Natural killer cell (primary cell): ENCODE measurements around the gene KRT72. TPM values are rescaled to one million over a fixed set of nuclear protein-coding genes. Genes with fewer than 3 reads are reported as not detected.
"Not testable (repeated sequence)": the region's sequence is repeated elsewhere in the genome, so short reads cannot be mapped to it uniquely, and the experiment has no call there.

Experiments used
- ATAC-seq, 3 donors: fragments of 150-1000 bp in 2 of 3; fragments of 200-7000 bp in 1 of 3; cut with Tn5 transposase; 1 replicate in 1 of 3; 2 replicates in 2 of 3; pipeline ENCODE4 v1.10.0; 2021; ENCODE audit warnings: mild to moderate bottlenecking in 2 of 3, moderate library complexity in 2 of 3
- DNase-seq, 2 donors: peaks; one replicate each; pipeline versions ENCODE4 v3.0.0 to v3.0.0-alpha.2; 2013 to 2021; ENCODE audit warnings: mixed read lengths in 1 of 2
- H3K27ac ChIP-seq: one replicate; pipeline ENCODE4 v1.5.1; 2013; ENCODE audit warnings: mild to moderate bottlenecking, low read length
- H3K27me3 ChIP-seq: one replicate; pipeline ENCODE4 v1.6.1; 2013; ENCODE audit warnings: low read length; ENCODE audit not compliant: control insufficient read depth, insufficient read depth
- H3K36me3 ChIP-seq: one replicate; pipeline ENCODE4 v1.6.1; 2013; ENCODE audit warnings: low read length; ENCODE audit not compliant: control insufficient read depth, insufficient read depth
- H3K4me1 ChIP-seq: one replicate; pipeline ENCODE4 v1.6.1; 2013; ENCODE audit warnings: low read length; ENCODE audit not compliant: control insufficient read depth, insufficient read depth
- H3K4me3 ChIP-seq: one replicate; pipeline ENCODE4 v1.5.1; 2013; ENCODE audit warnings: low read length
- H3K9me3 ChIP-seq: one replicate; pipeline ENCODE4 v1.6.1; 2013; ENCODE audit warnings: low read length; ENCODE audit not compliant: control insufficient read depth, insufficient read depth
- H3K27ac Mint-ChIP-seq, 2 donors: one replicate each; pipeline ENCODE4 v1.8.0; 2022; ENCODE audit warnings: mild to moderate bottlenecking in 2 of 2, mixed read lengths in 2 of 2, moderate library complexity in 1 of 2
- H3K27me3 Mint-ChIP-seq, 2 donors: one replicate each; pipeline ENCODE4 v1.8.0; 2022; ENCODE audit warnings: low read depth in 2 of 2, mixed read lengths in 2 of 2
- H3K36me3 Mint-ChIP-seq: one replicate; pipeline ENCODE4 v1.8.0; 2022; ENCODE audit warnings: mixed read lengths
- H3K4me1 Mint-ChIP-seq, 2 donors: one replicate each; pipeline ENCODE4 v1.8.0; 2022; ENCODE audit warnings: mixed read lengths in 2 of 2
- H3K4me3 Mint-ChIP-seq: one replicate; pipeline ENCODE4 v1.8.0; 2022; ENCODE audit warnings: mild to moderate bottlenecking, moderate library complexity, mixed read lengths
- H3K9me3 Mint-ChIP-seq, 2 donors: one replicate each; pipeline ENCODE4 v1.8.0; 2022; ENCODE audit warnings: mixed read lengths in 2 of 2
- WGBS: methylation state at CpG from one replicate; pipeline ENCODE4 v1.1.7; 2013; ENCODE audit warnings: missing lambda C conversion rate; ENCODE audit not compliant: insufficient coverage; 5-methylcytosine and 5-hydroxymethylcytosine counted together
- intact Hi-C: fragments of 100-400 bp; cut with micrococcal nuclease; formaldehyde crosslinking; loops from one replicate; pipeline ENCODE4 v1.14.2; 2022
- total RNA-seq, 4 donors: library from RNA; stranded (reverse); fragments of 120-200 nt in 1 of 4; gene quantifications; one replicate each; pipeline versions ENCODE4 v1.2.3 to v1.2.4, GENCODE V29; 2013 to 2022
- TF ChIP-seq, protein P1 (sequence below): fragments of 200-600 bp; IDR thresholded peaks from one replicate; pipeline ENCODE4 v1.8.0; 2022; ENCODE audit warnings: antibody characterized with exemption

The KRT72 gene
- total RNA-seq, 3 donors from 2014 or later (not counting 1 experiment from before 2014, with no cell fraction given), result 21.9 to 136 (median 38.0) TPM

DNA sequence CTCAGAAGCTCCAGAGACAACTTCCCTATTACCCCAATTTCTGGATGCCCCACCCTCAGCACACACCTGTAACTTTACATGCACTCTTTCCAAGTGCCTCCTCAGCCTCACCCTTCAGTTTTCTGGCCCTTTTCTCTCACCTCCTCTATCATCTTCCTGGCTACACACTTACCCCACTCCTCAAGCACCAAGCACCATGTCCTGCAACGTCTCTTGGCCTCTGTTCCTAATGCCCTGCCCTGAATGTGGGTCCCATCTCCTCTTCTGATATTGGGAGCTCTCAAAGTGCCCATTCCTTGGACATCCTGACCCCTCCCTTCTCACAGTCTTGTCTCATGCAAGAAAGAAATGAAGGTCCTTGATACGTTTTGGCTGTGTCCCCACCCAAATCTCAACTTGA, 1.2 kb downstream of the KRT72 start:
- Histone ChIP-seq H3K36me3 (no peaks in the 10 kb centered on the region), H3K27ac (no peak overlapping the region), H3K9me3 (no peaks in the 10 kb centered on the region), H3K4me1 (no peaks in the 10 kb centered on the region), H3K27me3 (peaks cover 10% of the 10 kb centered on the region), H3K4me3 (no peak overlapping the region)
- H3K27me3 Mint-ChIP-seq, result peaks cover 0 to 28% of the 10 kb centered on the region in 2 donors
- H3K4me1 Mint-ChIP-seq, result peaks cover 11% of the 10 kb centered on the region in 2 donors
- no peak overlapping the region for H3K27ac Mint-ChIP-seq
- 61% methylated on average over 1 of the region's 2 CpGs for WGBS
- no peaks in the 10 kb centered on the region for H3K36me3 Mint-ChIP-seq
- TF ChIP-seq, protein P1, sequence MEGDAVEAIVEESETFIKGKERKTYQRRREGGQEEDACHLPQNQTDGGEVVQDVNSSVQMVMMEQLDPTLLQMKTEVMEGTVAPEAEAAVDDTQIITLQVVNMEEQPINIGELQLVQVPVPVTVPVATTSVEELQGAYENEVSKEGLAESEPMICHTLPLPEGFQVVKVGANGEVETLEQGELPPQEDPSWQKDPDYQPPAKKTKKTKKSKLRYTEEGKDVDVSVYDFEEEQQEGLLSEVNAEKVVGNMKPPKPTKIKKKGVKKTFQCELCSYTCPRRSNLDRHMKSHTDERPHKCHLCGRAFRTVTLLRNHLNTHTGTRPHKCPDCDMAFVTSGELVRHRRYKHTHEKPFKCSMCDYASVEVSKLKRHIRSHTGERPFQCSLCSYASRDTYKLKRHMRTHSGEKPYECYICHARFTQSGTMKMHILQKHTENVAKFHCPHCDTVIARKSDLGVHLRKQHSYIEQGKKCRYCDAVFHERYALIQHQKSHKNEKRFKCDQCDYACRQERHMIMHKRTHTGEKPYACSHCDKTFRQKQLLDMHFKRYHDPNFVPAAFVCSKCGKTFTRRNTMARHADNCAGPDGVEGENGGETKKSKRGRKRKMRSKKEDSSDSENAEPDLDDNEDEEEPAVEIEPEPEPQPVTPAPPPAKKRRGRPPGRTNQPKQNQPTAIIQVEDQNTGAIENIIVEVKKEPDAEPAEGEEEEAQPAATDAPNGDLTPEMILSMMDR, result no peak
- ATAC-seq, result no peak
- no peaks in the 10 kb centered on the region for H3K9me3 Mint-ChIP-seq
- no peak for DNase-seq
- intact Hi-C loops, result no loop called here
- no peak overlapping the region for H3K4me3 Mint-ChIP-seq

- no peak overlapping the region for H3K27ac ChIP-seq
- Mint-ChIP-seq H3K9me3 (no peaks in the 10 kb centered on the region), H3K27ac (no peak overlapping the region), H3K27me3 (peaks cover 0 to 28% of the 10 kb centered on the region in 2 donors), H3K4me3 (no peak overlapping the region), H3K36me3 (no peaks in the 10 kb centered on the region), H3K4me1 (peaks cover 4 to 11% of the 10 kb centered on the region in 2 donors)
- 91% methylated on average over 5 of the region's 5 CpGs for WGBS
- H3K4me3 ChIP-seq, result no peak overlapping the region
- H3K9me3 ChIP-seq, result no peaks in the 10 kb centered on the region
- H3K27me3 ChIP-seq, result peaks cover 10% of the 10 kb centered on the region
- no peak for DNase-seq
- H3K4me1 ChIP-seq, result no peaks in the 10 kb centered on the region
- no peak for ATAC-seq
- TF ChIP-seq, protein P1, result no peak
- intact Hi-C loops, result no loop called here
- no peaks in the 10 kb centered on the region for H3K36me3 ChIP-seq
These were observed 2.3 kb downstream of the KRT72 start for GRCh38 chr12:52598966-52599365.

- H3K9me3 ChIP-seq, ATAC-seq, H3K4me3 ChIP-seq, H3K27ac Mint-ChIP-seq, H3K36me3 ChIP-seq, intact Hi-C loops, H3K36me3 Mint-ChIP-seq, H3K27me3 Mint-ChIP-seq, DNase-seq, H3K27me3 ChIP-seq, H3K9me3 Mint-ChIP-seq, H3K4me1 ChIP-seq, H3K27ac ChIP-seq, H3K4me3 Mint-ChIP-seq: not testable (repeated sequence)
- WGBS, result 99% methylated on average over 4 of the region's 4 CpGs
- peaks cover 4 to 24% of the 10 kb centered on the region in 2 donors for H3K4me1 Mint-ChIP-seq
These were observed 7.0 kb downstream of the KRT72 start for GRCh38 chr12:52594237-52594636.

- 92% methylated on average over 11 of the region's 11 CpGs for WGBS
- Histone ChIP-seq H3K27ac (no peak overlapping the region), H3K36me3 (no peaks in the 10 kb centered on the region), H3K9me3 (no peaks in the 10 kb centered on the region), H3K27me3 (no peaks in the 10 kb centered on the region), H3K4me1 (peaks cover 7% of the 10 kb centered on the region), H3K4me3 (no peak overlapping the region)
- H3K4me3 Mint-ChIP-seq, result no peak overlapping the region
- H3K36me3 Mint-ChIP-seq, result peaks cover 8% of the 10 kb centered on the region
- DNase-seq, result no peak
- TF ChIP-seq, protein P1, result no peak
- no peak for ATAC-seq
- H3K27ac Mint-ChIP-seq, result no peak overlapping the region
- intact Hi-C loops, result no loop called here
- peaks cover 15 to 35% of the 10 kb centered on the region in 2 donors for H3K4me1 Mint-ChIP-seq
- no peaks in the 10 kb centered on the region for H3K9me3 Mint-ChIP-seq
- peaks cover 0 to 2% of the 10 kb centered on the region in 2 donors for H3K27me3 Mint-ChIP-seq
These were observed 9.7 kb downstream of the KRT72 start for GRCh38 chr12:52591521-52591920.
